GM12801 (cell line): ENCODE results near the gene PRKAG2.

Source experiments
- TF ChIP-seq, protein P1 (sequence below): IDR thresholded peaks from one replicate; pipeline ENCODE4 v1.5.1; 2011; ENCODE audit warnings: control low read depth; ENCODE audit not compliant: insufficient read length; ENCODE audit errors: extremely low read depth

PRKAG2 gene

DNA sequence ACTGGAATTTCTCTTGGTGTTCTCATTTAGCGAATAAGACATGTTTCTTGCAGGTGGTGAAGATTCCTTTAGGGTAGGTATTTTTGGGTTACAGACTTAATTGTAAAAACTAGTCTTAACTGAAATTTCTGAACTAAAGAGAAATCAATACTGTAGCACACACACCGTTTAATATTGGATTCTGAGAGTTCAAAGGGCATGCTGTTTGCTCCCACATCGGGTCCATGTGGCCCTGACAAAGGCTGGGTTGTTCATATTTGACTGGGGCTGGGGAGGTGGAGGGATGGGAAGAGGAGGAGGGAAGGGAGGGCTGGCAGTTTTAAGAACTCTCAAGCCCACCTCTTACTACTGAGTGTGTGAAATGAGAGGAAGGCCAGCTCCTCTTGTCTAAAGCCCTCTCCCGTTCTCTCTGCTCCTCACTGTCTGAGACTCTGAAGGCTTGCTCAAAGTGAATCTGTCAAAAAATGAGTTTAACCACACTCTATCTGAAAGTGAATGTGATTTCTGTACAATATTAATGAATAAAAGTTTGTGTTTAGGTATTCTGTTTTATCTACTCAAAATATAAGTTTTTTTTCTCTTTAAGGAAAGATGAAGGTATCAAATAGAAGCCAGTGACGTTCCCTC lies 317.2 kb downstream of the PRKAG2 start:
- TF ChIP-seq, protein P1, sequence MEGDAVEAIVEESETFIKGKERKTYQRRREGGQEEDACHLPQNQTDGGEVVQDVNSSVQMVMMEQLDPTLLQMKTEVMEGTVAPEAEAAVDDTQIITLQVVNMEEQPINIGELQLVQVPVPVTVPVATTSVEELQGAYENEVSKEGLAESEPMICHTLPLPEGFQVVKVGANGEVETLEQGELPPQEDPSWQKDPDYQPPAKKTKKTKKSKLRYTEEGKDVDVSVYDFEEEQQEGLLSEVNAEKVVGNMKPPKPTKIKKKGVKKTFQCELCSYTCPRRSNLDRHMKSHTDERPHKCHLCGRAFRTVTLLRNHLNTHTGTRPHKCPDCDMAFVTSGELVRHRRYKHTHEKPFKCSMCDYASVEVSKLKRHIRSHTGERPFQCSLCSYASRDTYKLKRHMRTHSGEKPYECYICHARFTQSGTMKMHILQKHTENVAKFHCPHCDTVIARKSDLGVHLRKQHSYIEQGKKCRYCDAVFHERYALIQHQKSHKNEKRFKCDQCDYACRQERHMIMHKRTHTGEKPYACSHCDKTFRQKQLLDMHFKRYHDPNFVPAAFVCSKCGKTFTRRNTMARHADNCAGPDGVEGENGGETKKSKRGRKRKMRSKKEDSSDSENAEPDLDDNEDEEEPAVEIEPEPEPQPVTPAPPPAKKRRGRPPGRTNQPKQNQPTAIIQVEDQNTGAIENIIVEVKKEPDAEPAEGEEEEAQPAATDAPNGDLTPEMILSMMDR: no peak

DNA sequence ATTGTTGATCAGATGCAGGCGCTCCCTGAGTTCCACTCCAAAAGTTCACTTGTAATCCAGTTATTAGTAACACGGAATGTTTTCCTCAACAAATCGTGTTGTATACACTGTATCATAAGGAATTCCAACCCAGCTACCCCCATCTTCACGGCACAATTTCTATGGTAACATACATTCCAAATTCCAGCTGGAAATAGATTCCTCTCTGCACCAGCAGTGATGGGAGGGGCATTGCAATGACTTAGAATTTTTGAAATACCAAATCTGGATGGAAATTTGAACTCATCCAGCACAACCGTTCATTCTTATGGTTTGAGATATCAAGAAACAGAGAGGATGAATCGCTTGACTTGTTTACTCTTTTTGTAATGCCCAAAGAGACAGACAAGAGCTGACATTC lies 318.3 kb downstream of the PRKAG2 start:
- TF ChIP-seq, protein P1: no peak

DNA sequence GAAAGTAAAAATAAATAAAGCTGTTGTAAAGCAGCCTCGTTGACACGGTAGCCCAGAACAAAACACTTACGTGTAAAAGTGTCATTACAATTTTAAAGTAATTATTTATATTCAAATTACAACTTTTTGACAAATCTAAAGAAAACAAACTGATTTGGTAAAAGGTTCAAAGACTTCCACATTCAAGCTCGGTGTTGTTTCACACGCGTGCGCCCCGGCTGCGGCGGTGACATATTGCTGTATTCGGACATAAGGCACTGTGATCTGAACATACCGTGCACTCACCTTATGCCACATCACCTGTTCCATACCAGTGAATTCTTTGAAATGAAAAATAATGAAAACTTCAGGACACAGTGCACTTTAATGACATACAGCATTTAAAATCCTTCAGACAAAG lies 320.3 kb downstream of the PRKAG2 start:
- TF ChIP-seq, protein P1: no peak

DNA sequence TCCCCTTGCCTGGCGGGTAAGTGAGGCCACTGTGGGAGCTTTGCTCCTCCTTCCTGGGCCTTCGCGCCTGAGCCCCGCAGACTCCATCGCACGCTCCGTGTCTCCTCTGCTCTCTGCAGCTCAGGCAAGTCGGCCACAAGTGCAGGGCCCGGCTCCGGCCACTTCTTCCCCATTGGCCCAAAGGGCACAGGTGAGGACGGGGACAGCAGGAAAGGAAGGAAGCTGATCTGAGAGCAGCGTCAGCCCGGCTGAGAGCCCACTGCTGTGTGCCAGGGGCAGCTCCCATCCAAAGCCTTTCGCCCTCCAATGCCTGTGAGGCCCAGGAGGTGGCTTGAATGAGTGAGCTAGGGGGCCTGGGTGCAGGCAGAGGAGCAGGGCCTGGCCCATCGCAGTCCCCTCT lies 323.6 kb downstream of the PRKAG2 start:
- TF ChIP-seq, protein P1: no peak

DNA sequence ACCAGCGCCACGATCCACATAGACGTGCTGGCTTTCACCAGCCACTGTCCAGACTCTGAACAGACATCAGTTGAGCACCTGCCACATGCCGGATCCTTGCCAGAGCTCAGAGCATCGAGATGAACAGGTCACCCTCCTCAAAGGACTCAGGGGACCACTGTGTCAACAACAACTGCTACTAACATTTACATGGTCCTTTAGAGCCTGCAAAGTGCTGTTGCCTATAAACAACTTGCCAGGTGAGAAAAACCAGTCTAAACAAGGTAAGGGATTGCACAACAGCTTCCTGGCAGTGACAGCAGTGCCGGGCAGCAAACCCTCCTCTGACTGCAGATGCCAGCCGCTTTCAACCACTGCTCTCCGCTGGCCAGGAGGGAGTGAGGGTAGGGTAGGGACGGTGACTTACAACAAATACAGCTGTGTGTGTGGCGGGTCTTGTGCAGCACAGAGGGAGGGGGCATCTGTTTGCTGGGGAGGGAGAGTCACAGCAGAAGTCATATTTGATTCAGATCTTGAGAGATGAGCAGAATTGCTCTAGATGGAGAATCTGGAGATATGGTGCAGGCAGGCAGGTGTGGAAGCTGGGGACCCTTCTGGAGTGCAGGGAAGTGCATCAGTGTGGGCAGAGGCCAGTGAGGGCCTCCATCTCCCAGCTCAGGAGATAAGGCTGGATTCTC lies 324.4 kb downstream of the PRKAG2 start:
- TF ChIP-seq, protein P1: no peak

DNA sequence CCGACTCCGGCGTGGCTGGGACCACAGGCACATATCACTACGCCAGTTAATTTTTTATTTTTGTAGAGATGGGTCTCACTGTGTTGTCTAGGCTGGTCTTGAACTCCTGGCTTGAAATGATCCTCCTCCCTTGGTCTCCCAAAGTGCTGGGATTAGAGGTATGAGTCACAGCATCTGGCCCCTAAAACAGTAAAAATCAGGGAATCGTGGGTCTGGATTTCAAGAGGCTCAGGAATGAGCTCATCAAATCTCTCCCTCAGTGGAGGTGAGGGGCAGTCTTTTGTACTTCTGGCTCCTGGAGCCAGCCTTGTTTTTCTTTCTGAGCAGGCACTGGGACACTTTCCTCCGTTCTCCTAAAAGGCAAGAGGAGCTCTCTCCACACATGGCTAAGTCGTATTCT lies 325.1 kb downstream of the PRKAG2 start:
- TF ChIP-seq, protein P1: no peak

DNA sequence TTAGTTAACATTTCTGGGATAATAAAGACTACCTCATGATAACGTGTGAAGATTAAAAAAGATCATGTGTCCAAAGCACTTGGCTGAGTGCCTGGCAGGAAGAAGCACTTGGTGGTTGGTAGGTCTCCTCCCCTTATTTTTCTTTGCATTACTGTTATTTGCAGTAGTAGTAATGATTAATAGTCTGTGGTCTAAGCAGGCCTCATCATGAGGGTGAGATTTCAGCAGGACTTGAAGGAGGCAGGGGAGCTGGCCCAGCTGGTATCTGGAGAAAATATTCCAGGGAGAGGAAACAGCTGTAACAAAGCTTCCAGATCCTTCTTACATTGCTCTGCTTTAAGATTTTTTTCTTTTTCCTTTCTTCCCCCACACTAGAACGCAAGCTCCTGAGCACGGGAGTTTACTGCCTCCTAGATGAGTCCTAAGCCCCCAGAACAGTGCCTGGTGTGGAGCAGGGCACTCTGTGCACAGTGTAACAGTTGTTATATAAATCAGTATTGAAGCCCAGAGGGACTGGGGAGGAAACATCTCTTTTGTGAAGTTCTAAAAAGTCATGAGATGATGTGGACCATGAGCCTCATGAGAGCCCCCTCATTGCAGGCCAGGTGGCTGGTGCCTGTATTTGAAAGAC lies 326.1 kb downstream of the PRKAG2 start:
- TF ChIP-seq, protein P1: no peak
